NCI-H460 (cell line): ENCODE measurements around the gene GPHB5. TPM values are rescaled to one million over a fixed set of nuclear protein-coding genes. Genes with fewer than 3 reads are reported as not detected.

Experiments
- DNase-seq: peaks from one replicate; pipeline ENCODE4 v3.0.0-alpha.2; 2016; ENCODE audit warnings: low read depth; ENCODE audit errors: extremely low read depth
- total RNA-seq: library from RNA; depleted of rRNA; stranded (reverse); fragments of >200 nt; shearing (Covaris generic); gene quantifications from 2 replicates; pipeline ENCODE4 v1.2.3, GENCODE V29; 2014; rRNA removed

GPHB5 gene
- total RNA-seq, 1 experiment from 2014 or later, result not detected

DNA sequence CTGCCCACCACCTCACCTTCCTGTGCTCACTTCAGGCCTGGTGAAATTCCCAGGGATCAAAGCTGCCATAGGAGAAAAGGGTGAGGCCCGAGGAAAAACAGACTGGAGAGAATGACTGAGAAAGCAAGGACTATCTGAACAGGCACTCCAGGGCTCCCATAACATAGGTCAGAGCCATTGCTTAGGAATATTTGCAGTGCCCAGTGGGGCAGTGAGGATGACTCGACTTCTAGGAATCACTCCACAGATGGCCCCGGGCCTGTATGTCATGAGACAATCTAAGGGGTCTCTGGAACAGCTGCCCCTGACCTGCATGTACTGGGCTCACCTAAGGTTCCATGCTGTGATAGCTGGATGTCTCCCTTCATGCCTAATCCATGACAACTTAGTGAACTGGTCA lies 51.6 kb downstream of the GPHB5 start:
- no peak for DNase-seq

DNA sequence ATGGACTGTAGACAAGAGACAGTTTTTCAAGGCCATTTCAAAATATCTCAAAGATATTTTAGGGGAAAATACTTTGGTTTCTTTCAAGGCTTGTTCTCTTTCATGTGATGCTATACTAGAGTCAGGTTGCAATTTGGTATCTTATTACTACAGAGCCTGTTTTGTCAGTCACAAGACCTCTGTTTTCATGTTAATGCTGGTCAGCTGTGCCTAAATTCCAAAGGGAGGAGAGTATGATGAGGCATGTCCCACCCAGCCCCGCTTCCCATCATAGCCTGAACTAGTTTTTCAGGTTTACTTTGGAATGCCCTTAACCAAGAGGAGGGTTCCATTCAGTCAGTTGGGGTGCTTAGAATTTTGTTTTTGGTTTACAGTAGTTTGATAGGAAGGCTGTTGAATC lies 52.6 kb downstream of the GPHB5 start:
- no peak for DNase-seq

Other genes with a start within 250 kb of the GPHB5 start
- not detected in 2 replicates for gene RHOJ, start 114.5 kb downstream of the GPHB5 start, total RNA-seq
- 26.9 and 28.1 TPM in 2 replicates for gene PPP2R5E, start 224.4 kb upstream of the GPHB5 start, total RNA-seq